ENCODE results near the gene RPRM. TPM values are rescaled to one million over a fixed set of nuclear protein-coding genes. Genes with fewer than 3 reads are reported as not detected.
"Not testable (repeated sequence)": the region's sequence is repeated elsewhere in the genome, so short reads cannot be mapped to it uniquely, and the experiment has no call there.

Gene RPRM
- total RNA-seq, 1 donor from 2014 or later: not detected

GRCh38 chr2:153476816-153477635 is 1.5 kb downstream of the RPRM start:
- Mint-ChIP-seq H3K27ac (no peak overlapping the region), H3K4me1 (peaks cover 9% of the 10 kb centered on the region), H3K9me3 (no peaks in the 10 kb centered on the region), H3K4me3 (no peak overlapping the region), H3K36me3 (ENCODE audit: low read depth) (no peaks in the 10 kb centered on the region), H3K27me3 (peaks cover 53% of the 10 kb centered on the region)
- intact Hi-C loops (cut with micrococcal nuclease): loop anchor here (5.0 to 10.0 kb wide), 2 partner anchors 398 to 550 kb away; partner anchors contain the start of gene GALNT13
- DNase-seq: no peak

- no peak for DNase-seq
- no peak overlapping the region for H3K27ac Mint-ChIP-seq
- H3K27me3 Mint-ChIP-seq: peaks cover 55% of the 10 kb centered on the region
- no peaks in the 10 kb centered on the region for H3K36me3 Mint-ChIP-seq (ENCODE audit: low read depth)
- intact Hi-C loops (cut with micrococcal nuclease): loop anchor here (5.0 to 10.0 kb wide), 2 partner anchors 398 to 549 kb away; partner anchors contain the start of gene GALNT13
- H3K9me3 Mint-ChIP-seq: no peaks in the 10 kb centered on the region
- peaks cover 9% of the 10 kb centered on the region for H3K4me1 Mint-ChIP-seq
- no peak overlapping the region for H3K4me3 Mint-ChIP-seq
Observed at GRCh38 chr2:153476491-153476815, 2.1 kb downstream of the RPRM start.

- intact Hi-C loops (cut with micrococcal nuclease): loop anchor here (5.0 to 10.0 kb wide), 2 partner anchors 400 to 548 kb away; partner anchors contain the start of gene GALNT13
Observed at GRCh38 chr2:153474876-153475435, 3.6 kb downstream of the RPRM start.

GRCh38 chr2:153474407-153474806 is 4.2 kb downstream of the RPRM start:
- Mint-ChIP-seq H3K27ac (no peak overlapping the region), H3K36me3 (ENCODE audit: low read depth) (no peaks in the 10 kb centered on the region), H3K4me3 (no peak overlapping the region), H3K27me3 (peaks cover 48% of the 10 kb centered on the region), H3K9me3 (no peaks in the 10 kb centered on the region), H3K4me1 (peaks cover 9% of the 10 kb centered on the region)
- DNase-seq: no peak
- intact Hi-C loops (cut with micrococcal nuclease): loop anchor here (10.0 kb wide), 1 partner anchor 400 kb away; the partner anchor contains the start of gene GALNT13

More at GRCh38 chr2:153474876-153475435, 3.6 kb downstream of the RPRM start:
- Mint-ChIP-seq H3K4me1 (peaks cover 9% of the 10 kb centered on the region), H3K9me3 (no peaks in the 10 kb centered on the region), H3K27ac (no peak overlapping the region), H3K4me3 (no peak overlapping the region), H3K27me3 (peaks cover 53% of the 10 kb centered on the region), H3K36me3 (ENCODE audit: low read depth) (no peaks in the 10 kb centered on the region)
- DNase-seq: no peak

- Mint-ChIP-seq H3K27me3 (peaks cover 22% of the 10 kb centered on the region), H3K9me3 (no peaks in the 10 kb centered on the region), H3K27ac (no peak overlapping the region), H3K36me3 (ENCODE audit: low read depth) (no peaks in the 10 kb centered on the region), H3K4me3 (no peak overlapping the region), H3K4me1 (no peaks in the 10 kb centered on the region)
- DNase-seq: no peak
- intact Hi-C loops (cut with micrococcal nuclease): loop anchor here (10.0 kb wide), 1 partner anchor 404 kb away; the partner anchor contains the start of gene GALNT13
Observed at GRCh38 chr2:153470867-153471266, 7.7 kb downstream of the RPRM start.

GRCh38 chr2:153464395-153464794 is 14.2 kb downstream of the RPRM start:
- no peak for DNase-seq
- Mint-ChIP-seq H3K4me1 (no peaks in the 10 kb centered on the region), H3K27me3 (peaks cover 3% of the 10 kb centered on the region), H3K36me3 (ENCODE audit: low read depth) (no peaks in the 10 kb centered on the region), H3K9me3 (no peaks in the 10 kb centered on the region), H3K27ac (no peak overlapping the region), H3K4me3 (no peak overlapping the region)
- intact Hi-C loops (cut with micrococcal nuclease): no loop called here

- Mint-ChIP-seq H3K27ac (no peak overlapping the region), H3K36me3 (ENCODE audit: low read depth) (no peaks in the 10 kb centered on the region), H3K9me3 (no peaks in the 10 kb centered on the region), H3K27me3 (peaks cover 2% of the 10 kb centered on the region), H3K4me1 (no peaks in the 10 kb centered on the region), H3K4me3 (no peak overlapping the region)
- DNase-seq: no peak
- intact Hi-C loops (cut with micrococcal nuclease): no loop called here
Observed at GRCh38 chr2:153462338-153462859, 16.2 kb downstream of the RPRM start.

- DNase-seq: no peak
- intact Hi-C loops (cut with micrococcal nuclease): no loop called here
- Mint-ChIP-seq H3K27ac (no peak overlapping the region), H3K27me3 (peaks cover 2% of the 10 kb centered on the region), H3K4me1 (no peaks in the 10 kb centered on the region), H3K36me3 (ENCODE audit: low read depth) (no peaks in the 10 kb centered on the region), H3K9me3 (no peaks in the 10 kb centered on the region), H3K4me3 (no peak overlapping the region)
Observed at GRCh38 chr2:153461453-153461852, 17.1 kb downstream of the RPRM start.

GRCh38 chr2:153455861-153456260 is 22.7 kb downstream of the RPRM start:
- Mint-ChIP-seq H3K27ac (no peak overlapping the region), H3K36me3 (ENCODE audit: low read depth) (no peaks in the 10 kb centered on the region), H3K4me1 (no peaks in the 10 kb centered on the region), H3K27me3 (peaks cover 2% of the 10 kb centered on the region), H3K9me3 (no peaks in the 10 kb centered on the region), H3K4me3 (no peak overlapping the region)
- intact Hi-C loops (cut with micrococcal nuclease): no loop called here
- DNase-seq: no peak

GRCh38 chr2:153455403-153455802 is 23.2 kb downstream of the RPRM start:
- H3K4me3 Mint-ChIP-seq: no peak overlapping the region
- DNase-seq: no peak
- H3K9me3 Mint-ChIP-seq: no peaks in the 10 kb centered on the region
- H3K36me3 Mint-ChIP-seq (ENCODE audit: low read depth): no peaks in the 10 kb centered on the region
- intact Hi-C loops (cut with micrococcal nuclease): no loop called here
- H3K27ac Mint-ChIP-seq: no peak overlapping the region
- H3K4me1 Mint-ChIP-seq: no peaks in the 10 kb centered on the region
- peaks cover 2% of the 10 kb centered on the region for H3K27me3 Mint-ChIP-seq

GRCh38 chr2:153451611-153452010 is 27.0 kb downstream of the RPRM start:
- no peak for DNase-seq
- Mint-ChIP-seq H3K27ac (no peak overlapping the region), H3K4me3 (no peak overlapping the region), H3K9me3 (no peaks in the 10 kb centered on the region), H3K27me3 (no peaks in the 10 kb centered on the region), H3K36me3 (ENCODE audit: low read depth) (no peaks in the 10 kb centered on the region), H3K4me1 (no peaks in the 10 kb centered on the region)
- intact Hi-C loops (cut with micrococcal nuclease): no loop called here

GRCh38 chr2:153443106-153443505 is 35.5 kb downstream of the RPRM start:
- Mint-ChIP-seq H3K9me3 (peaks cover 17% of the 10 kb centered on the region), H3K4me1 (no peaks in the 10 kb centered on the region)

GRCh38 chr2:153442616-153443015 is 35.9 kb downstream of the RPRM start:
- H3K4me1 Mint-ChIP-seq; DNase-seq; H3K36me3 Mint-ChIP-seq (ENCODE audit: low read depth); H3K4me3 Mint-ChIP-seq; H3K27me3 Mint-ChIP-seq; H3K27ac Mint-ChIP-seq; intact Hi-C loops (cut with micrococcal nuclease): not testable (repeated sequence)
- H3K9me3 Mint-ChIP-seq: peaks cover 17% of the 10 kb centered on the region

More at GRCh38 chr2:153443106-153443505, 35.5 kb downstream of the RPRM start:
- no peak overlapping the region for H3K4me3 Mint-ChIP-seq
- no peak overlapping the region for H3K27ac Mint-ChIP-seq
- intact Hi-C loops (cut with micrococcal nuclease): no loop called here
- no peaks in the 10 kb centered on the region for H3K27me3 Mint-ChIP-seq
- no peak for DNase-seq
- H3K36me3 Mint-ChIP-seq (ENCODE audit: low read depth): no peaks in the 10 kb centered on the region

GRCh38 chr2:153440090-153440489 is 38.5 kb downstream of the RPRM start:
- DNase-seq; H3K4me3 Mint-ChIP-seq; H3K27ac Mint-ChIP-seq; H3K27me3 Mint-ChIP-seq; H3K36me3 Mint-ChIP-seq (ENCODE audit: low read depth); H3K4me1 Mint-ChIP-seq; intact Hi-C loops (cut with micrococcal nuclease): not testable (repeated sequence)
- peaks cover 17% of the 10 kb centered on the region for H3K9me3 Mint-ChIP-seq
